Transverse colon (tissue), 4 donors: ENCODE measurements around the gene ZNF213. TPM values are rescaled to one million over a fixed set of nuclear protein-coding genes. Genes with fewer than 3 reads are reported as not detected.

Experiments
- DNase-seq: peaks from one replicate; pipeline ENCODE4 v3.0.0-alpha.2; 2019
- H3K27ac ChIP-seq, 4 donors: fragments of 200-600 bp; sonication (generic); 2 replicates each; pipeline ENCODE4 v1.5.1; 2016 to 2018; ENCODE audit warnings: inconsistent platforms in 4 of 4
- H3K27me3 ChIP-seq: fragments of 200-600 bp; sonication (generic); 2 replicates; pipeline ENCODE4 v1.5.1; 2017; ENCODE audit warnings: inconsistent platforms
- H3K36me3 ChIP-seq, 4 donors: fragments of 200-600 bp; sonication (generic); 2 replicates each; pipeline ENCODE4 v1.5.1; 2017 to 2019; ENCODE audit warnings: inconsistent platforms in 4 of 4
- H3K4me1 ChIP-seq, 4 donors: fragments of 200-600 bp; sonication (generic); 2 replicates each; pipeline ENCODE4 v1.5.1; 2017 to 2020; ENCODE audit warnings: inconsistent platforms in 4 of 4
- H3K4me3 ChIP-seq, 4 donors: fragments of 200-600 bp; sonication (generic); 1 replicate in 1 of 4; 2 replicates in 3 of 4; pipeline versions ENCODE4 v1.5.1 to v1.6.1; 2017 to 2019; ENCODE audit warnings: inconsistent platforms in 4 of 4
- H3K9me3 ChIP-seq, 2 donors: fragments of 200-600 bp; sonication (generic); 2 replicates each; pipeline ENCODE4 v1.5.1; 2017 to 2019; ENCODE audit warnings: inconsistent platforms in 2 of 2
- EP300 ChIP-seq: sonication (generic); formaldehyde crosslinking; IDR thresholded peaks from one replicate; pipeline ENCODE4 v1.6.1; 2017; ENCODE audit warnings: antibody characterized with exemption, low read depth
- POLR2A ChIP-seq: fragments of 450-650 bp; IDR thresholded peaks from one replicate; pipeline ENCODE4 v1.6.1; 2016; ENCODE audit warnings: antibody characterized with exemption, mild to moderate bottlenecking, moderate library complexity
- POLR2AphosphoS5 ChIP-seq, 3 donors: sonication (generic); formaldehyde crosslinking; IDR thresholded peaks; one replicate each; pipeline ENCODE4 v1.6.1; 2016; ENCODE audit warnings: antibody characterized with exemption in 3 of 3
- WGBS, 2 donors: methylation state at CpG; one replicate each; pipeline ENCODE4 v1.1.5; 2018; ENCODE audit warnings: low coverage in 1 of 2; 5-methylcytosine and 5-hydroxymethylcytosine counted together
- in situ Hi-C, 4 donors: fragments of 200-750 bp; cut with MboI; loops; one replicate each; pipeline versions ENCODE4 v1.15.0 to v1.15.1; 2017; ENCODE audit warnings: low sequenced_read_pairs in 3 of 4, low pct_ligation_motif_present in 1 of 4, low pct_unique_long_range_greater_than_20kb in 1 of 4
- intact Hi-C: fragments of 100-400 bp; cut with DNase I; formaldehyde crosslinking; loops from one replicate; pipeline ENCODE4 v1.15.1; 2023; ENCODE audit warnings: low total_unique reads
- total RNA-seq, 4 donors: library from RNA; depleted of rRNA; stranded (reverse); fragments of >200 nt; gene quantifications; one replicate each; pipeline ENCODE4 v1.1.0, GENCODE V29; 2016
- TF ChIP-seq, protein P1 (sequence below), 5 experiments: fragments of 200-600 bp in 3 of 5; fragments of 450-650 bp in 2 of 5; sonication (generic) in 3 of 5; IDR thresholded peaks; 1 replicate in 2 of 5; 2 replicates in 3 of 5; pipeline ENCODE4 v1.5.1; 2016 to 2017; ENCODE audit warnings: antibody characterized with exemption in 5 of 5, inconsistent platforms in 3 of 5, mild to moderate bottlenecking in 2 of 5, moderate library complexity in 1 of 5

The ZNF213 gene
- total RNA-seq, 4 donors from 2014 or later, result 12.1 to 64.3 (median 16.1) TPM

DNA sequence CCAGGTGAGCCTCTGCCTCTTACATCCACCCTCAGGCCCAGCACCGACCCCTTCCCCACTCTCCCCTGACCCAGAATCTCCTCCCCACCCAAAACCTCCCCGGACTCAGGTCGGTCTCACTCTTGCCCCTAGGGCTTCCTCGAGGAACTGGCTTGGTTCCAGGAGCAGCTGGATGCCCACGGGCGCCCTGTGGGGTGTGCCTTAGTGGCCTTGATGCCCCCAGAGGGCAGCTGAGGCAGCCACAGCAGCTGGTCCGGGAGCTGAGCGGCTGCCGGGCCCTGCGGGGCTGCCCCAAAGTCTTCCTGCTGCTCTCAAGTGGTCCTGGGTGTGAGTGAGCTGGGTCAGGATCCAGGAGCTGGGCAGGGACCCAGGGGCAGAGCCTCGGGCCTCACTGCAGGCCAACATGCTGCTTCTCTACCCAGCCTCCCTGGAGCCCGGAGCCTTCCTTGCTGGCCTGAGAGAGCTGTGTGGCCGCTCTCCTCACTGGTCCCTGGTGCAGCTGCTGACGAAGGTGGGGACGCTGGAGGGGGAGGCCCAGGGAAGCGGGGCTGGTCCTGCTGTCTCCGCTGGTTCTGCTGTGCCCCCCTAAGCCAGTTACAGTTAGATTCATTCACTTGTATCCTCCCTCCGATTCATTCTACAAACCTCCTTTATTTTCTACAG is 9.6 kb downstream of the ZNF213 start:
- Histone ChIP-seq H3K27ac (peak overlapping the region in 3 of 4 donors; percentile 28 to 73 (median 67)), H3K9me3 (no peaks in the 10 kb centered on the region), H3K4me1 (peaks cover 3 to 17% (median 15%) of the 10 kb centered on the region in 4 donors), H3K4me3 (peak overlapping the region in 1 of 4 donors; percentile 8), H3K27me3 (no peaks in the 10 kb centered on the region), H3K36me3 (peaks cover 0 to 15% (median 2%) of the 10 kb centered on the region in 4 donors)
- TF ChIP-seq, protein P1, sequence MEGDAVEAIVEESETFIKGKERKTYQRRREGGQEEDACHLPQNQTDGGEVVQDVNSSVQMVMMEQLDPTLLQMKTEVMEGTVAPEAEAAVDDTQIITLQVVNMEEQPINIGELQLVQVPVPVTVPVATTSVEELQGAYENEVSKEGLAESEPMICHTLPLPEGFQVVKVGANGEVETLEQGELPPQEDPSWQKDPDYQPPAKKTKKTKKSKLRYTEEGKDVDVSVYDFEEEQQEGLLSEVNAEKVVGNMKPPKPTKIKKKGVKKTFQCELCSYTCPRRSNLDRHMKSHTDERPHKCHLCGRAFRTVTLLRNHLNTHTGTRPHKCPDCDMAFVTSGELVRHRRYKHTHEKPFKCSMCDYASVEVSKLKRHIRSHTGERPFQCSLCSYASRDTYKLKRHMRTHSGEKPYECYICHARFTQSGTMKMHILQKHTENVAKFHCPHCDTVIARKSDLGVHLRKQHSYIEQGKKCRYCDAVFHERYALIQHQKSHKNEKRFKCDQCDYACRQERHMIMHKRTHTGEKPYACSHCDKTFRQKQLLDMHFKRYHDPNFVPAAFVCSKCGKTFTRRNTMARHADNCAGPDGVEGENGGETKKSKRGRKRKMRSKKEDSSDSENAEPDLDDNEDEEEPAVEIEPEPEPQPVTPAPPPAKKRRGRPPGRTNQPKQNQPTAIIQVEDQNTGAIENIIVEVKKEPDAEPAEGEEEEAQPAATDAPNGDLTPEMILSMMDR (IDR thresholded peaks at IDR 0.05), result no peak
- no peak for TF ChIP-seq POLR2A
- TF ChIP-seq EP300, result no peak
- TF ChIP-seq POLR2AphosphoS5 (IDR thresholded peaks at IDR 0.05), result no peak
- intact Hi-C loops, result no loop called here
- 46 to 100% methylated on average over 1 to 12 of the region's 18 CpGs for WGBS, 2 donors
- no peak for DNase-seq
- in situ Hi-C loops, result loop anchor here in 1 of 4 donors (25.0 kb wide), 1 partner anchor 107 kb away; the partner anchor contains the start of genes BICDL2 and MMP25

DNA sequence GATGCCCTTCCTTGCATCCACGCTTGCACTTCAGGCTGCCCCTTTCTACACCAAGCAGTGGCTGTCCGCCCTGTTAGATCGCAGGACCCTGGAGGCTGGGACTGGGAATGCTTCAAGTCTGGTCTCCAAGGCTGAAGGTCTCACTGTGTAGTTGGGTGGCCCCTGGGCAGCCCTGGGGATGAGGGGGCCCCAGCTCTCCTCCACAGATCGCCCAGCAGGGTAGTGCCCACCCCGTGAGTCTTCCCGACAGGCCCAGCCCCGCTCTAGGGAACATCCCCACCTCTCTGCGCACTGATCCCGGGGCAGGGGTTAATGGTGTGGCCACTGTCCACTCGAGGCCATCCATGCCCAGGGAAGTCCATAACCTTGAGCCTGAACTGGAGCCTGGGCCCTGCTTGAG is 10.3 kb downstream of the ZNF213 start:
- in situ Hi-C loops (loop anchor here in 1 of 4 donors (25.0 kb wide), 1 partner anchor 108 kb away; the partner anchor contains the start of genes BICDL2 and MMP25), intact Hi-C loops (no loop called here)
- no peak for TF ChIP-seq EP300
- TF ChIP-seq, protein P1 (IDR thresholded peaks at IDR 0.05), result no peak
- no peak for TF ChIP-seq POLR2A
- no peak for TF ChIP-seq POLR2AphosphoS5 (IDR thresholded peaks at IDR 0.05)
- 73% methylated on average over 10 of the region's 10 CpGs; no CpG with 5 or more reads in 1 of the 2 donors for WGBS, 2 donors
- H3K36me3 ChIP-seq, result peaks cover 0 to 15% (median 2%) of the 10 kb centered on the region in 4 donors
- no peaks in the 10 kb centered on the region for H3K27me3 ChIP-seq
- peaks cover 4 to 24% (median 18%) of the 10 kb centered on the region in 4 donors for H3K4me1 ChIP-seq
- no peaks in the 10 kb centered on the region for H3K9me3 ChIP-seq
- no peak overlapping the region for H3K4me3 ChIP-seq
- DNase-seq, result no peak
- no peak overlapping the region for H3K27ac ChIP-seq

DNA sequence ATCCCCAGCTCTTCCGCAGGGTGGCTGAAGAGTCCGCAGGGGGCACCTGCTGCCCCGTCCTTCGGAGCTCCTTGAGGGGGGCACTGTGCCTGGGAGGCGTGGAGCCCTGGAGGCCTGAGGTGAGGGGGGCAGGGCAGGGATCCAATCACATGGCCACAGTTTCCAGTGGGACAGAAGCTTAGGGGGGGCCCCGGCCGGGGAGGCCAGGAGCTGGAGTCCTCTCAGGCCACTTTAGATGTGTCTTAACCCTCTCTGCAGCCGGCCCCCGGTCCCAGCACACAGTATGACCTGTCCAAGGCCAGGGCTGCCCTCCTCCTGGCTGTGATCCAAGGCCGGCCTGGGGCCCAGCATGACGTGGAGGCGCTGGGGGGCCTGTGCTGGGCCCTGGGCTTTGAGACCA is 10.8 kb downstream of the ZNF213 start:
- intact Hi-C loops, result no loop called here
- no peak for DNase-seq
- 82 to 90% methylated on average over 2 to 12 of the region's 12 CpGs for WGBS, 2 donors

More for the DNA sequence above, 10.8 kb downstream of the ZNF213 start:
- no peaks in the 10 kb centered on the region for H3K27me3 ChIP-seq
- peaks cover 0 to 14% (median 2%) of the 10 kb centered on the region in 4 donors for H3K36me3 ChIP-seq
- no peaks in the 10 kb centered on the region for H3K9me3 ChIP-seq
- in situ Hi-C loops, result loop anchor here in 1 of 4 donors (25.0 kb wide), 1 partner anchor 108 kb away; the partner anchor contains the start of genes BICDL2 and MMP25
- no peak overlapping the region for H3K4me3 ChIP-seq
- peaks cover 4 to 25% (median 19%) of the 10 kb centered on the region in 4 donors for H3K4me1 ChIP-seq
- TF ChIP-seq, protein P1 (IDR thresholded peaks at IDR 0.05), result no peak
- TF ChIP-seq POLR2AphosphoS5 (IDR thresholded peaks at IDR 0.05) (no peak), EP300 (no peak), POLR2A (no peak)
- H3K27ac ChIP-seq, result no peak overlapping the region
